Thyroid gland (tissue), 4 donors: Measurements from ENCODE around the gene ACTL9.

ENCODE experiments used
- POLR2A ChIP-seq, 2 donors: fragments of 450-650 bp; IDR thresholded peaks; one replicate each; pipeline ENCODE4 v1.6.1; 2017; ENCODE audit warnings: antibody characterized with exemption in 2 of 2, mild to moderate bottlenecking in 2 of 2, moderate library complexity in 1 of 2
- TF ChIP-seq, protein P1 (sequence below), 6 experiments: fragments of 200-600 bp in 3 of 6; fragments of 450-650 bp in 3 of 6; sonication (generic) in 3 of 6; IDR thresholded peaks; one replicate each; pipeline ENCODE4 v1.5.1; 2016 to 2019; ENCODE audit warnings: antibody characterized with exemption in 6 of 6, mild to moderate bottlenecking in 2 of 6, inconsistent platforms in 1 of 6, moderate library complexity in 1 of 6

DNA sequence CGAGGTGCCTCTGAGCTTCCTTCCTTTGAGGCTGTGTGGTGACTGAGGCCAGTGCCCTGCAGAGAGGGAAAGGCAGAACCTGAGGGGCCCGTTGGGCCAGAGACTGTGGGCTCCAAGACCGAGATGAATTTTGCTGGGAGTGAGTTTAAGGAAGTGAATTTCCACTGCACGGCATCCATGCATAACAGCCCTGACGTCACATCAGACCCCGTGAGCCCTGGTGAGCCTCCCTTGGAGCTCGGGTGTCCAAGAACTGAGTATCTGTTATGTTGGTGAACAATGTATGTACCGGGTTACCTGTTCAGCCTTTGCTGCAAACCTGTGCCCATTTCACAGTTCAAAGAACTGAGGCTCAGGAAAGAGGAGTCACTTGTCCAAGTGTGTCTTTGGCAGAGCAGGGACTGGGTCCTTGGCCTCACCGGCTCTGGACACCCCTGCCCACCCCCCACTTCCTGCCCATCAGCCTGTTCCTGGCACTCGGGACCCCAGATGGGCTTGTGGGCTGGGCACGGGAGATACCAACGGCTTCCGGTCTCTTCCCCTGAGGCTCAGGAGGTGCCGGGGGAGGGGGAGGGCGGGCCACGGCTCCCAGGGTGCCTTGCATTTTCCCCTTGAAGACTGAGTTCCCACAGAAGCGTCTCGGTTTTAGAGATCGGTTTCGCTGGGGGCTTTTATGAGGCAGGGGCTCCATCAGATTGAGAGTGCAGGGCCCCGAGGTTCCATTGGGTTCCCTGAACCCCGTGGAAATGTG, 34.5 kb downstream of the ACTL9 start:
- TF ChIP-seq, protein P1, sequence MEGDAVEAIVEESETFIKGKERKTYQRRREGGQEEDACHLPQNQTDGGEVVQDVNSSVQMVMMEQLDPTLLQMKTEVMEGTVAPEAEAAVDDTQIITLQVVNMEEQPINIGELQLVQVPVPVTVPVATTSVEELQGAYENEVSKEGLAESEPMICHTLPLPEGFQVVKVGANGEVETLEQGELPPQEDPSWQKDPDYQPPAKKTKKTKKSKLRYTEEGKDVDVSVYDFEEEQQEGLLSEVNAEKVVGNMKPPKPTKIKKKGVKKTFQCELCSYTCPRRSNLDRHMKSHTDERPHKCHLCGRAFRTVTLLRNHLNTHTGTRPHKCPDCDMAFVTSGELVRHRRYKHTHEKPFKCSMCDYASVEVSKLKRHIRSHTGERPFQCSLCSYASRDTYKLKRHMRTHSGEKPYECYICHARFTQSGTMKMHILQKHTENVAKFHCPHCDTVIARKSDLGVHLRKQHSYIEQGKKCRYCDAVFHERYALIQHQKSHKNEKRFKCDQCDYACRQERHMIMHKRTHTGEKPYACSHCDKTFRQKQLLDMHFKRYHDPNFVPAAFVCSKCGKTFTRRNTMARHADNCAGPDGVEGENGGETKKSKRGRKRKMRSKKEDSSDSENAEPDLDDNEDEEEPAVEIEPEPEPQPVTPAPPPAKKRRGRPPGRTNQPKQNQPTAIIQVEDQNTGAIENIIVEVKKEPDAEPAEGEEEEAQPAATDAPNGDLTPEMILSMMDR (IDR thresholded peaks at IDR 0.05), result no peak
- TF ChIP-seq POLR2A (IDR thresholded peaks at IDR 0.05), result no peak
